Activated CD4-positive, alpha-beta T cell treated with anti-CD3 and anti-CD28 coated beads for 1 hour (primary cell): Measurements from ENCODE around the gene LGALS4.
"Not testable (repeated sequence)": the region's sequence is repeated elsewhere in the genome, so short reads cannot be mapped to it uniquely, and the experiment has no call there.

ENCODE experiments used
- DNase-seq: peaks from one replicate; pipeline ENCODE4 v3.0.0-alpha.2; 2020

LGALS4 gene

DNA sequence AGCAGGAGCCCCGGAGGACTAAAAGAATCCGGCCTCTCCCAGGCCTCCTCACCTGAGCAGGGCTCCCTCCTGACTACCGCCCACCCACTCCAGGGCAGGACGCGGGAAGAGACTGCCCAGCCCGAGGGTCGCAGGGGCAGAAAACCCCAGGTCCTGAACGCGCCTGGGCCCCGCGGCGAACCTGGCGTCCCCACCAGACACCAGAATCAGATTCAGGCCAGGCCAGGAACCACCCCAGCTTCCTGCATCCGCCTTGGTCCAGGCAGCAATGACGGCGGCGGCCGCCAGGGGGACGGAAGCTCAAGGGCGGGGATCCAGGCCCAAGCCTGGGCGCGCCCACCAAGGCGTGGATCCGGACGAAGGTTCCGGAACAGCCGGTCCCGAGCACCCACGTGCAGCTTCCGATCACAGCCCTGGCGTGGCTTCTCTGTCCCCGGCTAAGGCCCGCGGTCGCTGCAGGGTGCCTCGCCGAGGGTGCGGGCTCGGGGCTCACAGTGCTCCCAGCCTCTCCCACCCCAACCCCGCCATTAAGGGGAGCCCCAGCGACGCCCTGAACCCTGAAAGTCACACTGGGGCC is 43.0 kb downstream of the LGALS4 start:
- peak; percentile 82 for DNase-seq

GRCh38 chr19:38766276-38767047 is 46.3 kb downstream of the LGALS4 start:
- no peak for DNase-seq

- DNase-seq, result no peak
Observed at GRCh38 chr19:38765214-38765613, 47.5 kb downstream of the LGALS4 start.

DNA sequence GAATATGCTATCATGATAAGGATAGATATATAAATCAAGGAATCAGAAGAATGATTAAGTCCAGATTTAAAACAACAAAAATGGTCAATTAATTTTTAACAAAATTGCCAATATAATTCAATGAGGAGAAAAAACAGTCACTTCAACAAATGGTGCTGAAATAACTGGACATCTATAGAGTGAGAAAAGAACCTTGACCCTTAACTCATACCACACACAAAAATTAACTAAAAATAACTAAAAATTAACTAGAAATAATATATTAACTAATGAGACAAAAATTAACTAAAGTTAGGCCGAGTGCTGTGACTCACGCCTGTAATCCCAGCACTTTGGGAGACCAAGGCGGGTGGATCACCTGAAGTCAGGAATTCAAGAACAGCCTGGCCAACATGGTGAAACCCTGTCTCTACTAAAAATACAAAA is 48.9 kb downstream of the LGALS4 start:
- no peak for DNase-seq

DNA sequence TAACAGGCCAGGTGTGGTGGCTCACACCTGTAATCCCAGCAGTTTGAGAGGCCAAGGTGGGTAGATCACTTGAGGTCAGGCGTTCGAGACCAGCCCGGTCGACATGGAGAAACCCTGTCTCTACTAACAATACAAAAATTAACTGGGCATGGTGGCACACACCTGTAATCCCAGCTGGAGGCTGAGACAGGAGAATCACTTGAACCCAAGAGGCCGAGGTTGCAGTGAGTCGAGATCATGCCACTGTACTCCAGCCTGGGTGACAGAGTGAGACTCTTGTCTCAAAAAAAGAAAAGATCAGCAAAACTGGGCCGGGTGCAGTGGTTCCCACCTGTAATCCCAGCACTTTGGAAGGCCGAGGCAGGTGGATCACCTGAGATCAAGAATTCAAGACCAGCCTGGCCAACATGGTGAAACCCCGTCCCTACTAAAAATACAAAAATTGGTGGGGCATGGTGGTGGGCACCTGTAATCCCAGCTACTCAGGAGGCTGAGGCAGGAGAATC is 50.8 kb downstream of the LGALS4 start:
- not testable (repeated sequence) for DNase-seq

- not testable (repeated sequence) for DNase-seq
Observed at GRCh38 chr19:38760805-38761517, 51.8 kb downstream of the LGALS4 start.

GRCh38 chr19:38759590-38760003 is 53.1 kb downstream of the LGALS4 start:
- no peak for DNase-seq

DNA sequence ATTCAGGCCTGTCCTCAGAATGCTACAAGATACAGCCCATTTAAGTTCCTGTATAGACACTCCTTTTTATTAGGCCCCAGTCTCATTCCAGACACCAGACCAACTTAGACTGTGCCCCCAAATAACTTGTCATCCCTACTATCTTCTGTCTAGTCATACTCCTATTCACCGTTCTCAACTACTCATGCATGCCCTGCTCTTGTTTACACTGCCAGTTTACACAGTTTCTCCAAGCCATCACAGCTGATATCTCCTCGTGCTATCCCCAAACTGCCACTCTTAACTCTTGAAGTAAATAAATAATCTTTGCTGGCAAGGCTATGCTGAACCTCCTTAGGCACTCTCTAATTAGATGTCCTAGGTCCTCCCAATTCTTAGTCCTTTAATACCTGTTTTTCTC is 58.5 kb downstream of the LGALS4 start:
- DNase-seq, result not testable (repeated sequence)

DNA sequence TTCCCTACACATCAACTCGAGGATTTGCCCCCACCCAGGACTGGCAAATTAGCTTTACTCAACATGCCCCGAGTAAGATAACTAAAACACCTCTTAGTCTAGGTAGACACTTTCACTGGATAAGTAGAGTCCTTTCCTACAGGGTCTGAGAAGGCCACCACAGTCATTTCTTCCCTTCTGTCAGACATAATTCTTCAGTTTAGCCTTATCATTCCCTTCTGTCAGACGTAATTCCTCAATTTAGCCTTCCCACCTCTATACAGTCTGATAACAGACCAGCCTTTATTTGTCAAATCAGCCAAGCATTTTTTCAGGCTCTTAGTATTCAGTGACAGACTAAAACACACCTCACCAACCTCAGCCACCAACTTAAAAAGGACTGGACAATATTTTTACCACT is 59.0 kb downstream of the LGALS4 start:
- not testable (repeated sequence) for DNase-seq
